ENCODE results near the gene GRIFIN.
"Not testable (repeated sequence)": the region's sequence is repeated elsewhere in the genome, so short reads cannot be mapped to it uniquely, and the experiment has no call there.

GRIFIN gene

DNA sequence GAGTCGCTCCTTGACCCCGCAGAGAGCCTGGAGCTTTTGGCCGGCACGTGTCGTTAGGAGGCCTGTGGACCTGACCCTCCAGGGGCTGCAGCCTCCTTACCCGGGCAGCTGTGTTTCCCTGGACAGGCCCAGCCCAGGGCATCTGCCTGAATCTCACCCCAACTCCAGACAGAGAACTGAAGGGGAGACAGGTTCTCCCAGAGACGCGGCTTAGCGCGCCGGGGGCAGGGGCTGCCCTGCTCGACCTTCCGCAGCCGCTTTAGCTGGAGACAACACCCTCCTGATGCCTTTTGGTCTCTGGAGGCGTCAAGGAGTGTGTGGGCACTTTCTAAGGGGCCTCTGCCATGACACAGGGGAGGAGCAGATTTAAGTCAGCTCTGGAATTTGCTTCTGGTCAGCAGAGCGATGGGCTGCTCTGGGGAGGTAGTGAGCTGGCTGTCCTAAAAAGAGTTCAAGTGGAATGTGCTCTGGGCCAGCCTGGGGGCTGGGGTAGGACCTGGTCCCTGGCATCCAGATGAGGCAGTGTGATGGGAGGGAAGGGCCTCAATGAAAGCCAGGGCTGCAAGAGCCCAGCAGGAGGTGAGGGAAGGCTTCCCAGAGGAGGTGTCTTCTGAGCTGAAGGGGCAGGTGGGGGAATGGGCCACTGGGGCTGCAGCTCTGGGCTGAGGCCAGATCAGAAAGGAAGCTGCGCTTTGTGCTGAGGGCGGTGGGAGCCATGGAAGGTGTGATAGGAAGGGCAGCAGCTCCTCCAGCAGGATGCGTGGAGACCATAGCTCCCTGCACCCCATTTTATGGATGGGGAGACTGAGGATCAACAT, 5.8 kb downstream of the GRIFIN start:
- DNase-seq, result no peak
- in situ Hi-C loops (cut with HindIII; ENCODE audit: low pct_ligation_motif_present, low pct_unique_long_range_greater_than_20kb, low sequenced_read_pairs), result no loop called here

DNA sequence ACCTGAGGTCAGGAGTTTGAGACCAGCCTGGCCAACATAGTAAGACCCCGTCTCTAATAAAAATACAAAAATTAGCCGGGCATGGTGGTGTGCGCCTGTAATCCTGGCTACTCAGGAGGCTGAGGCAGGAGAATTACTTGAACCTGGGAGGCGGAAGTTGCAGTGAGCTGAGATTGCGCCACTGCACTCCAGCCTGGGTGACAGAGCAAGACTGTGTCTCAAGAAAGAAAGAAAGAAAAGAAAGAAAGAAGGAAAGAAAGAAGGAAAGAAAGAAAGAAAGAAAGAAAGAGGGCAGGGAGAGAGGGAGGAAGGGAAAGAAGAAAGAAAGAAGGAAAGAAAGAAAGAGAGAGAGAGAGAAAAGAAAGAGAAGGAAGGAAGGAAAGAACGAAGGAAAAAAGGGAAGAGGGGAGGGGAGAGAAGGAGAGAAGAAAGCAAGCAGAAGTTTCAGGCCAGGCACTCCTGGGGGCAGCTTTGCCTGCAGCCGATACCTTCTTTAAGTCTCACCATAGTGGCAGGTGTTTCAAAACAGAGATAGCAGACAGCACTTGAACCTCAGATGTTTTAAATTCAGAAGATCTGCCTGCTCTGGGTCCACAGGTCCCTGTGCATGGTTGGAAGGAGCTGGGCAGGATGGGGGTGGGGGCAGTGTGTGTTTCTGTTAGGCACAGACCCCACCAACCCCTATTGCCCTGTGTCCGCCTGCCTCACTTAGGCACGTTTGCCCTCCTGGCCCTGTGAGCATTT, 6.6 kb downstream of the GRIFIN start:
- DNase-seq; in situ Hi-C loops (cut with HindIII; ENCODE audit: low pct_ligation_motif_present, low pct_unique_long_range_greater_than_20kb, low sequenced_read_pairs): not testable (repeated sequence)

DNA sequence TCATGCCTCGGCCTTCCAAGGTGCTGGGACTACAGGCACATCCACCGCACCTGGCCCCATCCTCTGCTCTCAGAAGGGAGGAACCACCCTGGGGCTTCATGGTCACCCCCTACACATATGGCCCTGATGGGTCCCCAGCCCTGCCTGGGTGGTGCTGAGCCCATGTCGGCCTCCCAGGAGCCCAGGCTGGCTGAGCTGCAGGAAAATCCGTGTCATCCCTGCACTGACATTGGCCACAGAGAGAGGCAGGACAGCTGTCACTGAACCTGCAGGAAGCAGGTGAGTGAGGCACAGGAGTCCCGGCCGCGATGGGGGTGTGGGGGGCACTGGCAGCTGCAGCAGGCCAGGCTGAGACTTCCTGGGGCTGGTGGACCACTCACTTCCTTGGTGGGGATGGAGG, 8.0 kb downstream of the GRIFIN start:
- in situ Hi-C loops (cut with HindIII; ENCODE audit: low pct_ligation_motif_present, low pct_unique_long_range_greater_than_20kb, low sequenced_read_pairs), result no loop called here

DNA sequence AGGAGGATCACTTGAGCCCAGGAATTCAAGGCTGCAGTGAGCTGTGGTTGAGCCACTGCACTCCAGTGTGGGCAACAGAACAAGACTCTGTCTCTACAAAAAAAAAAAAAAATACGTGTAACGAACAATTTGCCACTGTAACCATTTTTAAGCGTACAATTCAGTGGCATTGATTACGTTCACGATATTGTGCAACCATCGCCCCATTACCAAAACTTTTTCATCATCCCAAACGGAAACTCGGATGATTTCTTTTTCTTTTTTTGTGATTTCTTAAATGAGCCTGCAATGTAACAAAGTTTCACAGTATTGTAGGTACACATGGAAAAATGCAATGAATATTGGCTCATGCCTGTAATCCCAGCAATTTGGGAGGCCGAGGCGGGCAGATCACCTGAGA, 9.5 kb downstream of the GRIFIN start:
- in situ Hi-C loops (cut with HindIII; ENCODE audit: low pct_ligation_motif_present, low pct_unique_long_range_greater_than_20kb, low sequenced_read_pairs), result no loop called here
- no peak for DNase-seq

More for the DNA sequence above, 8.0 kb downstream of the GRIFIN start:
- DNase-seq, result no peak

DNA sequence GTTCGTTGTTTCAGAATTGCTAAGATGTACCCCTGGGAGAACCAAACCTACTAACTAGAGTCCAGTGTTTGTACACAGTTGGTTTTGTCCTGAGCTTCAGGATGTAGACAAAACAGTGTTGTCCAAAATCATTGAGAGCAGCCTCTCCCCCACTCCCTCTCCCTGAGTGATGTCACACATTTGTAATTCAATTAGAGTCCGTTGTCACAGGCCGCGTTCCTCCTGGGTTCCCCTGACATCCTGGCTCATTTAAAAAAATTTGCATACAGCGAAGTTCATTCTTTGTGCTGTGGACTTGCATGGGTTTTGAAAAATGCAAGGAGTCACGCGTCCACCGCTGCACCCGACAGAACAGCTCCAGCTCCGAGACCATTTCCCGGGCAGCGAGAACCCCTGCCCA, 10.3 kb downstream of the GRIFIN start:
- in situ Hi-C loops (cut with HindIII; ENCODE audit: low pct_ligation_motif_present, low pct_unique_long_range_greater_than_20kb, low sequenced_read_pairs), result no loop called here
- no peak for DNase-seq

DNA sequence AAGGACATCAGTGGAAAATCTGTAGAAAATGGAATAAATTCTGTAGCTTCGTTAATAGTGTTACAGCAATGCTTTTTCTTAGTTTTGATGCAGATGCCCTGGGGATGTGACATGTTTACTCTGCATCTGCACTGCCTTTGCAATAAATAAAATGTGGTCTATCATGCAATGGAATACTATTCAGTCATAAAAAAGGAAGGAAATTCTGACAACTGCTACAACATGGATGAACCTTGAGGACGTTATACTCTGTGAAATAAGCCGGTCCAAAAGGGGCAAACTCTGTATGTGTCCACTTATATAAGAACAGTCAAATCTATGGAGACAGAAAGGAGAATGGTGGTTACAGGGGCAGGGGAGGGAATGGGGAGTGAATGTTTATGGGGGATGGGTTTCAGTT, 13.5 kb downstream of the GRIFIN start:
- DNase-seq, result no peak
- in situ Hi-C loops (cut with HindIII; ENCODE audit: low pct_ligation_motif_present, low pct_unique_long_range_greater_than_20kb, low sequenced_read_pairs), result no loop called here

DNA sequence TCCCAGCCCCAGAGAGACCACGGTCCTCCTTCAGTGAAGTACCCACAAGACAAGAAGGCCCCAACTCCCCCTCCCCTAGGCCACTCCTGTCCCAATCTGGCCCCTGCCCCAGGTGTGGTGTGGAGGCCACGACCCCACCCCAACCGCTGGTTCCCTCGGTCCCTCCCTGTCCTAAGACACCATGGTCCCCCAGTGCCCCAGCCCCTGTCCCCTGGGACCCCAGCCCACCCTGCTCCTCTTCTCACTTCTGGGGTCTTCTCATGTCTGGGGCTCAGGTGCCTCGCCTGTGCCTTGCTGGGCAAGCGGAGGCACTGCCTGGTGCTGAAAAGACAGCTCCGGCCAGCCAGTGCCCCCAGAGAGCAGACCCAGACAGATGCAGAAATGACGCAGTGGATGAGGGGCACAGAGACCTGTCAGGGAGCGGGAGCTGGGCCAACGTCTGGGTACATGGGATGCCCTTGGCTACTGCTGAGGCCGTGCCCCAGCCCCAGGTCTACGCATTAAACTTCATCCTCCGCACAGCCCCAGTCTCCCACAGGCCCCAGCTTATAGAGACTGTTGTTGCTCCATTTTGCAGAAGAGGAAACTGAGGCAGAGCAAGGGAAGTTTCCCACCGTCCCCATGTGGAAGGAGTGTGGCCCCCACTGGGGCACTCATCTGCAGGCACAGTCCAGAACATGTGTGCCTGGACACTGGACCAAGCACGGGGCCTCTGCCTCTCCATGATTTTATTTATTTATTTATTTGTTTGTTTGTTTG, 14.8 kb downstream of the GRIFIN start:
- in situ Hi-C loops (cut with HindIII; ENCODE audit: low pct_ligation_motif_present, low pct_unique_long_range_greater_than_20kb, low sequenced_read_pairs), result no loop called here
- DNase-seq, result no peak

DNA sequence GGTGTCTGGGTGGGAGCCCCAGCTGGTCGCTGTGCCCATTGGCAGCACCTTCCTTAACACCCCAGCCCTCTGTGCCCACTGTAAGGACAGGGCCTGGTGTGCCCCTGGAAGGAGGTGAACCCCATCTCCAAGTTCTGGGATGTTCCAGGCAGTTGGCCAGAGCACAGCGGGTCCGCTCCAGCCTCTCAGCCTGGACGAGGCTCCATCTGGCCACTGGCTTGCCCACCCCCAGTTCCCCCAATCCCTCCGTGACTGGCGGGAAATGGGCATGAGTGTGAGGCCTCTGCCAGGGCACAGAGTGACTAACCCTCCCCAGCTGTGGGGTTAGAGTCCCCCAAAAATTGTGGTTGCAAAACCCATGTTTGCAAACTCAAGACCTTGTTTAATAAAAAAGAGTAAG, 15.6 kb downstream of the GRIFIN start:
- DNase-seq, result no peak
- in situ Hi-C loops (cut with HindIII; ENCODE audit: low pct_ligation_motif_present, low pct_unique_long_range_greater_than_20kb, low sequenced_read_pairs), result no loop called here

DNA sequence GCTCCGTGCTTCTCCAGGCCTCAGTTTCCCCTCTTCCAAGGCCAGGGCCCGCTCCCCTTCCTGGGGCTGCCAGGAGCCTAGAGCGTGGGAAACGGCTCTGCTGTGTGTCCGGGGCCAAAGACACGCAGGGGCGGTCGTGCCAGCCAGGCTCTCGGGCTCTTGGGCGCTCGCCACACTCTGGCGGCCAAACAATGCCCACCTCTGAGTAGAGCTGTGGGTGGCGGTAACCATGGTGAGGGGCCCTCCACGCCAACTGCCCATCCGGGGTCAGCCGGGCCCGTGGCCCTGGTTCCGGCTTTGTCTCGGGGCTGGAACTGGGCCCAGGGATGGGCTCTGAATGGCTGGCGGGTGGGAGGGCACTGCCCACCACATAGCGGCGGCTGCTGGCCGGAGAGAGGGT, 16.0 kb downstream of the GRIFIN start:
- DNase-seq, result no peak
- in situ Hi-C loops (cut with HindIII; ENCODE audit: low pct_ligation_motif_present, low pct_unique_long_range_greater_than_20kb, low sequenced_read_pairs), result no loop called here

DNA sequence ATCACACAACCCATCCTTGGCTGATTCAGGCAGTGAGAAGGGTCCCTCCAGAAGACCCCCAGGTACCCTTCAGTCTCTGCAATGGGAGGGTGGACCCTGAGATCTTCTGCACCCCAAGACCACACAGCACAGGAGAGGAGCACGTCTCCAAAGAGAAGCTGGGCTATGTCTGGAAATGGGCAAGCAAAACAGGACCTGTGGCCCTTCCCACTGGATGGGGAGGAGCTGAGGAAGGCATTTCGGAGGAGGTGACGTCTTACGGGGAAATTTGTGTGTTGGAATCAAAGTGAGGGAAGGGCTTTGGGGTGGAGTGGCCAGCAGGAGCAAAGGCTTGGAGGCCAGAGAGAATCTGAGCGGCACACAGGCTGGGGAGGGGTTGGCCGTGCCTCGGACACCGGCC, 16.5 kb downstream of the GRIFIN start:
- in situ Hi-C loops (cut with HindIII; ENCODE audit: low pct_ligation_motif_present, low pct_unique_long_range_greater_than_20kb, low sequenced_read_pairs), result no loop called here
- DNase-seq, result no peak

DNA sequence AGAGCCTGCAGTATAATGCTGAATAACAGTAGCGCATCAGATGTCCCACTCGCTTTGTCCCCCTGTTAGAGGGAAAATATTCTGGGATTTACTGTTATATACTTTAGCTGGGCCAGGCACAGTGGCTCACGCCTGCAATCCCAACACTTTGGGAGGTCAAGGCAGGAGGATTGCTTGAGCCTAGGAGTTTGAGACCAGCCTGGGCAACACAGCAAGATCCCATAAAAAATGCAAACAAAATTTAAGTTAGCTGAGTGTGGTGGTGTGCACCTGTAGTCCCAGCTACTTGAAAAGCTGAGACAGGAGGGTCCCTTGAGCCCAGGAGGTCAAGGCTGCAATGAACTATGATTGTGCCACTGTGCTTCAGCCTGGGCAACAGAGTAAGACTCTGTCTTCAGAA, 22.3 kb downstream of the GRIFIN start:
- DNase-seq; in situ Hi-C loops (cut with HindIII; ENCODE audit: low pct_ligation_motif_present, low pct_unique_long_range_greater_than_20kb, low sequenced_read_pairs): not testable (repeated sequence)

DNA sequence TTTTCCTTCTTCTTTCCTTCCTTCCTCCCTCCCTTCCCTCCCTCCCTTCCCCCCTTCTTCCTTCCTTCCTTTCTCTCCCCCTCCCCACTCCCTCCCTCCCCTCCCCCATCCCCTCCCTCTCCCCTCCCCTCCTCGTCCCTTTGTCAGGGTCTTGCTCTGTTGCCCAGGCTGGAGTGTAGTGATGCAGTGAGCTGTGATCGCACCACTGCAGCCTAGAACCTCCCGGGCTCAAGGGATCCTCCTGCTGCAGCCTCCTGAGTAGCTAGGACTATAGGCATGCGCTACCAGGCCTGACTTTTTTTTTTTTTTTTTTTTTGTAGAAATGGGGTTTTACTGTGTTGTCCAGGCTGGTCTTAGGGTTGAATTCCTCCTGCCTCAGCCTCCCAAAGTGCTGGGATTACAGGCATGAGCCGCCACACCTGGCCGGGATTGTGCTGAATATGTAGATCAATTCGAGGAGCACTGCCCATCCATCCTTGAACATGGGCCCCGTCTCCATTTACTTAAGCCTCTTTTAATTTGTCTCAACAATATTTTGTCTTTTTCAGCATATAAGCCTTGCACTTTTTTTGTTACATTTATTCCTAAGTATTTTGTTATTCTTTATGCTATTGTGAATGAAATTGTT, 23.4 kb downstream of the GRIFIN start:
- in situ Hi-C loops (cut with HindIII; ENCODE audit: low pct_ligation_motif_present, low pct_unique_long_range_greater_than_20kb, low sequenced_read_pairs), result no loop called here
- DNase-seq, result no peak

DNA sequence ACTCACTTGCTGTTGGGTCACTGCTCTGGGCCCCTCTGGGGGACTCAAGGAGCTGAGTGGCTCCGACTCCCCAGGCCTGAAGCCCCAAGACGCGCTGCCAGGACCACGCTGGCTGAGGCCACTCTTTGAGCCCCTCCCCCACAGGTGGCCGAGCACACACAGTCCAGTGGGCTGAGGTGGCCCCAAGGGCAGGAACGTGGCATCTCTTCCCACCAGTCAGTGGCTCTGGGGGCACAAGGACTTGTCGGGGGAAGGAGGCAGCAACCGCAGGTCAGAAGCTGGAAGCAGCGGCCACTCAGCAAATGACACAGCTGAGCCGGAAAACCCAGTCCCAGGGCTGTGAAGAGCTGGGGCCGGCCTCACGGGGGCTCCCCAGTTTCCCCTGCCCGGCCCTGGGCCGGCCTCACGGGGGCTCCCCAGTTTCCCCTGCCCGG, 24.1 kb downstream of the GRIFIN start:
- in situ Hi-C loops (cut with HindIII; ENCODE audit: low pct_ligation_motif_present, low pct_unique_long_range_greater_than_20kb, low sequenced_read_pairs), result no loop called here
- DNase-seq, result no peak

DNA sequence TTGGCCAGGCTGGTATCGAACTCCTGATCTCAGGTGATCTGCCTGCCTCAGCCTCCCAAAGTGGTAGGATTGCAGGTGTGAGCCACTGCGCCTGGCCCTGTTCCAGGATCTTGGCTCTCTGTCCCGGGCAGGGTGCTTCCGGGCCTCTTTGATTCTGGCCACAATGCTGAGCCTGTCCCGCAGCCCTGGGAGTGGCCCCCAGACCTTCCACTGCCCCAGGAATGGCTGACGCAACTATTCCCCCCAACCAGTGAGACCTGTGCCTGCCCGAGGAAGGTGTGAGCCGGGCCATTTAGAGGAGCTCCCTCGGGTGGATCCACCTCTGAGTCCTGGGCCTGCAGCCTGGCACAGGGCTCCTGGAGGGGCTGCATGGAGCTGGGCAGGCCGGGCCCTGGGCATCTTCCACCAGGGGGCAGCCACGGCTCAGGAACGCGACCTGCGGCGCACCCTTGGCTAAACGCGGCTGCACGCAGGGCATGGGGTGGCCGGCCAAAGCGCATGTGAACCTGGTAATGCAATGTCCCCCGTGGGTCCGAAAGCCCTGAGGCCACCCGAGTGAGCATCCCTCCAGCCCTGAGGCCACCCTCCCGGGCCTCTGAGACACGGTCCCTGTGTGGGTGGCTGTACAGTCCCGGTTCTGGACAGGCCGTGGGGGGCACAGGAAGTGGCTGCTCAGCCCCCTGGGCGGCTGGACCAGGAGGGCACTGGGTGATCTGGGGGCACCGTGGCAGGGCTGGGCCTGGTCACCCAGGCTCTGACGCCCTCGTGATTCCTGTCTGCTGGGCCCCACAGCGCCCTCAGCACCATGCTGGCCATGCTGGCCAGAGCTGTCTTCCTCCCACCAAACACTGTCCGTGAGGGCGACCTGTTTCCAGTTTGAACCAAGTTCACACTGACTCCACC, 24.8 kb downstream of the GRIFIN start:
- peak; percentile 85 for DNase-seq
- in situ Hi-C loops (cut with HindIII; ENCODE audit: low pct_ligation_motif_present, low pct_unique_long_range_greater_than_20kb, low sequenced_read_pairs), result no loop called here

DNA sequence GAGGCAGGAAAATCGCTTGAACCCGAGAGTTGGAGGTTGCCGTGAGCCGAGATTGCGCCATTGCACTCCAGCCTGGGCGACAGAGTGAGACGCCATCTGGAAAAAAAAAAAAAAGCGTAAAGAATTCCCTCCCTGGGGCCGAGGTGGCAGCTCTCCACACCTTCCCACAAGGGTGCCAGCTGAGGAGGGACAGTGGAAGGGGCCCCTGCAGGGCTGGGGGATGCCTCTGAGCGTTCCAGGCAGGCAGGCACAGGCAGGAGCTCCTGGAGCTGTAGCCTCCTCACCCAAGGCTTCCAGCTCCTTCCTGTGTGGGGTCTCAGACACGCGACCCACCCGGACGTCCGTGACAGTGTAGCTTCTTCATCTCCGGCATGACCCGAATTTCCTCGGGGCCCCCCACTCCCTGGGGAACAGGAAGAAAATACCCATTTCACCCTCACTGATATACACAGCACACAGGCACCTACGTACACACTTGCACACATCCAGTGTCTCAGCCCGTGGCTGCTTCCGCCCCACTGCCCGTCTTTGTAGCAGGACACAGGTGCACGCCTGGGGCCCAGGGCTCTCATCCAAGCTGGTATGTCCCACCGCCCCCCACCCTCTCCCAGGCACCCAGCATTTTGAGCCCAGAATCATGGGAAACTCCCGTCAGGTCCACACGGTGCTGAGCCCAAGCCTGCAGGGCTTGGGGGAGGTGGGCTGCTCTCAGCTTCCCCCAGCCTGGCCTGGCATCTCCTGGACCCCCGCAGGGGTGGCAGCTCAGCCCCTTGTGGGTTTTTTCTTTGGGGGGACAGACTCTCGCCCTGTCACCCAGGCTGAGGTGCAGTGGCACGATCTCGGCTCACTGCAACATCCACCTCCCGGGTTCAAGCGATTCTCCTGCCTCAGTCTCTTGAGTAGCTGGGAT, 25.7 kb downstream of the GRIFIN start:
- no peak for DNase-seq
- in situ Hi-C loops (cut with HindIII; ENCODE audit: low pct_ligation_motif_present, low pct_unique_long_range_greater_than_20kb, low sequenced_read_pairs), result no loop called here

DNA sequence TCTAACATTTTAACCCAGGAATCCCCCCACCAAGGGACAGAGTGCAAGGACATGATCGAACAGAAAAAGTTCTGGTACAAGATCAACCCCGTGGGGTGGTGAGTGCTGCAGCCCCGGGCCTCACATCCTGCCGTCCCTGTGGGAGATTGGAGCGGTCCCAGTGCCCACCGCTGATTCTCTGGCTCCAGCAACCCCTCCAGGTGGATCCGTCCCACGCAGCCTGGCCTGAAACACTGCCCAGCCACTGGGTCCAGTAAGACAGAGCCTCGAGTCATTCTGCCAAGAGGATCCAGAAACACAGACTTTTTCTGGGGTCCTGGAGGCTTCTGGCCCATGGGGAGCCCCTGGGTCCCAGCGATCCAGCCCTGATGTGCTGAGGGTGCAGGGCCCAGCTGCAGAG, 29.5 kb downstream of the GRIFIN start:
- no peak for DNase-seq
- in situ Hi-C loops (cut with HindIII; ENCODE audit: low pct_ligation_motif_present, low pct_unique_long_range_greater_than_20kb, low sequenced_read_pairs), result no loop called here

DNA sequence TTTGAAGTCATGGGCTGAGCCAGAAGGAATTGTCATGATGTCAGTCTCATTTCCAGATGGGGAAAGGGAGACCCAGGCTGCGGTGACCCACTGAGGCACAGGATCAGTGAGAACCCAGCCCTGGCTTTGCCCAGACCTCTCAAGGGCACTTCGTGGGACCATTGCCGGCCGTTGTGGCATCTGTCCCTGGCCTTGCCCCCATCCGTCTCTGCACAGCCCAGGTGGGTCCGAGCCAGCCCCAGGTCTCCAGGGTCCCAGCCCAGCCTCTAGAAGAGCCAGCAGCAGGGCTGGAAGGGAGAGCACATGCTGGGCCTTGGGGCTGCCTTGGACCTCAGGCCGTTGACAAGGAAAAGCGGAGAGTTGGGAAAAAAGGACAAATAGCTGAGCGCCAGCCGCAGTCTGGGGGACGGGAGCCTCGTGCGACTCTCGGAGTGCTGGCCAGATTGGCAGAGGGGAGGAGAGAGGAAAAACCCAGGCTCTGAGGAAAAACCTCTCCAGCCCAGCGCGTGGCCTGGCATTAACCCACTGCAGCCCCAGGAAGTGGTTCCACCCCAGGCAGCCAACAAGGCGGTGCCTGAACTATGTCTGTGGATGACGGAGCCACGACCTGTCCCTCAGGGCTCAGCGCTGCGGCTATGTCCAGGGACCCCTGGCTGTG, 30.2 kb downstream of the GRIFIN start:
- in situ Hi-C loops (cut with HindIII; ENCODE audit: low pct_ligation_motif_present, low pct_unique_long_range_greater_than_20kb, low sequenced_read_pairs), result no loop called here
- no peak for DNase-seq

Data from ACHN (cell line).